Head of caudate nucleus (tissue), 42 donors: ENCODE data around the gene DGKB.

Source experiments
- DNase-seq, 42 donors: peaks; one replicate each; pipeline versions ENCODE4 v3.0.0 to v3.0.0-alpha.2; 2020 to 2021; ENCODE audit warnings: mixed read lengths in 7 of 42
- intact Hi-C: fragments of 100-400 bp; cut with DNase I; formaldehyde crosslinking; loops from one replicate; pipeline ENCODE4 v1.15.0; 2022

DGKB gene

DNA sequence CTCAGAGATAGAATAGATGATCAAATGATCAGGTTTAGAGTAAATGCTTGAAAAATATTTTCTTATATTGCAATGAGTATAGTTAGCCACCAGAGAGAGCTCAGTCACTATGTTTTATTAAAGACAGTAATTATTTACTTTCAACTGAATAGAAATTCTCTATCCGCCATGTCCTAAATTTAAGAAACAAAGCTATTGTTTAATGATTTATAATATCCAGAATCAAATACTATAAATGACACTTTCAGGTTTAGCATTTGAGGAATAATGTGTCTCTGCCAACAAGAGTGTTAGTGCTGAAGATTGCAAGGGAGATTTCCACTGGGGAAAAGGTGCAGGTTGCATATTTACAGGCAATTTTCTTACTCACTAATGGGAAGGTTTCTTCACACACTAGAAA, 184.7 kb downstream of the DGKB start:
- no peak for DNase-seq
- intact Hi-C loops, result loop anchor here (10.0 kb wide), 1 partner anchor 297 kb away; no protein-coding TSS in a partner anchor

DNA sequence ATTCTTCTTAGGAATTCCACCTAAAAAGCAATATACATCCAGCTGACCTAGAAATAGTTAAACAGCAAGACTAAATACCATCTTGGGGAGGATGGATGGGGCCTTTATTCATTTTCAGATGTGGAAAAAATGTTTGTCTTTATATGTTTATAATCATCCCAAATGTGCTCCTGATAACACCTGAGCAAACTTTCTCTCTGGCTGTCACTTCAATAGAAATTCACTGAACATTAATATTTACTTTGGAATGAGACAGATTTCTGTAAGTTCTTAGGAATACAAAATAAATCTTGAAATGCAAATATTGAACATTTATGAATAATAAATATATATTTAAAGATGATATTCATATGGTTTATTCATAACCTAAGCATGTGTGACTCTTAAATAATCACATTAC, 185.4 kb downstream of the DGKB start:
- intact Hi-C loops, result loop anchor here (10.0 kb wide), 1 partner anchor 298 kb away; no protein-coding TSS in a partner anchor
- no peak for DNase-seq

DNA sequence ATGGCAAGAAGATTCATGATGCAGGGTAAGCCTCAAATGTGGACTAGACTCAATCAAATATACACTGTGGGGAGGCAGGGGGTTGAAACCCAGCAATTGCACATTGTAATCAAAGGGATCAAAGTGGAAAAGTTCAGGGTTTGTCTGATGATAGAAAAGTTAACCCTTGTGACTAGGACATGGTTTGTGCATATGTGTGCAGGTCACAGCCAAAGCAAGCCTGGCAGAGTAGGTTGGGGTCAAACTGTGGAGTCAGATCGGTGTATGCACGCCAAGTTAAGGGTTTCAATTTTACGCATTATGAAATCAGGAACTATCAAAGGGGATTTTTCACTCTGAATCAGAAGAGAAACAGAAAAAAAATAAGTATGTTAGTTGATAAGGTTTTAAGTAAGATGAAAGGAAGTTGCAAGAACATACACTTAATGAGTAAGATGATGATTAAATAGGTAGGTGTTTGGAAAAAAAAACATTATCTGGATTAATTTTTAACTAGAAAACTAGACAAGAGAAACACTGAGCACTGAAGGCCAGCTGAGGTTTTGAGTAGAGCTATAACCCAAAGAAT, 188.3 kb downstream of the DGKB start:
- intact Hi-C loops, result loop anchor here (10.0 kb wide), 1 partner anchor 301 kb away; no protein-coding TSS in a partner anchor
- no peak for DNase-seq

DNA sequence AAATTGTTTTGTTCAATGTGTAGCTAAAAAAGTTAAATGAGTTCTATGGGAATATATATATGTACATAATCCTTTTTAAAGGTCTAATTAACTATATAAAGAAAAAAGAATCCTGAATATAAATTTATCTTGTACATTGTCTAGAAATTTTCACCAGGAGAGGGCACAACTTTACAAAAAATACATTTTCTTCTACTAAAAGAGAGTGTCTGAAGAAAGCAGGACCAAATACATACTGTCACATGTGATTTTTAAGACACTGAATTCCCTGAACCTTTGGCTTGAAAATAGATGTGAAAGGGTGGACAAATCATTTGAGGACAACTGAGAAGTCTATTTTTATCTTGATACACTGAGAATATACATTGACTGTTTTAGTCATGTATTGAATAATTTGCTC, 204.3 kb downstream of the DGKB start:
- intact Hi-C loops, result no loop called here
- DNase-seq, result no peak

DNA sequence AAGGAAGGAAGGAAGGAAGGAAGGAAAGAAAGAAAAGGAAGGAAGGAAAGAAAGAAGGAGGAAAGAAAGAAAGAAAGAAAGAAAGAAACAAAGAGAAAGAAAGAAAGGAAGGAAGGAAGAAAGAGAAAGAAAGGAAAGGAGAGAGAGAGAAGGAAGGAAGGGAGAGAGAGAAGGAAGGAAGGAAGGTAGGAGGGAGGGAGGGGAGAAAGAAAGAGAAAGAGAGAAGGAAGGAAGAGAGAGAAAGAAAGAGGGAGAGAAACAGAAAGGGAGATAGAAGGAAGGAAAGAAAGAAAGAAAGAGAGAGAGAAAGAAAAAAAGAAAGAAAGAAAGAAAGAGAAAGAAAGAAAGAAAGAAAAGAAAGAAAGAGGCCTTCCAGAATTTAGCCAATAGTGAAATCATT, 204.9 kb downstream of the DGKB start:
- intact Hi-C loops, result no loop called here
- no peak for DNase-seq

DNA sequence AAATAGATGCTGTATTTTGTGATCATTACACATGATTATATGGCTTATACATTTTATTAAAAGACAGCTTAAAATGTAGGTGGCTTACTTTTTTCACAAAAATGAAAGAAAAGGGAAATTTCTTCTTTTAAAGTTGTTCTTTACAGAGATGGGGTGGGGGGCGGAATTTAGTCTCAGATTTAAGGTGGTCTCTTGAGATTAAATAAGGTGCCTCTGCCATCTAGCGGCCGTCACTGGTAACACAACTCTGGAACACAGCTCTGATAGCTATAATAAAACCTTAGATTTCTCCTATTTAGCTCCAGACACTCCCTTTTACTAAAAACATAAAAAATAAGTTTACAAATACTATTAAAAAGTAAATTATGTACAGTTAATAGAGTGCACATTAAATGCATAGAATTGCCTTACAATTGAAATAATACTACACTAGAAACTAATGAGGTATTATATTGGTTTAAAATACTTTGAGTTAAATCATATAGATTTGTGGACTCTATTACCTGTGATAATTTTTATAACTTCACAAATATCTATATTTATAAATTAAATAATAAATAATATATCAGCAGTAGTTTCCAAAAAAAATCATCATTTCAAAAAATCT, 210.9 kb downstream of the DGKB start:
- intact Hi-C loops, result no loop called here
- peak in 41 of 42 donors; percentile 34 to 89 (median 71) for DNase-seq

DNA sequence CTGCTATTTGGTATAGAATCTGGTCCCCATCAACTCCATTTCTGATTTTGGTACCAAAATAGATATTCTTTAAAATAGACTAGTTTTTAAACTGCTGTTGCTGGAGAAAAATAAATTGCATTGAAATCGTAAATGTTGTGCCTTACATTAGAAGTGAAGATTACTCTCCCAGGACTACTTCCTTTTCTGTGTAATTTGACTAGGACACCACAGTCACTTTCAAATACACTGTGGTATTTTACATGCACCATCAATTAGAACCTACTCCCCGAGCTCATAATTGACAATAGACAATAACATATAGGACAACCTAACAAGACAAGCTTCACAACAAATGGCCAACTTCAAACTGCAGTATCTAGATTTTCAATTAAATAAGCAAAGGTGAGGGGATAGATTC, 211.5 kb downstream of the DGKB start:
- intact Hi-C loops, result no loop called here
- no peak for DNase-seq

DNA sequence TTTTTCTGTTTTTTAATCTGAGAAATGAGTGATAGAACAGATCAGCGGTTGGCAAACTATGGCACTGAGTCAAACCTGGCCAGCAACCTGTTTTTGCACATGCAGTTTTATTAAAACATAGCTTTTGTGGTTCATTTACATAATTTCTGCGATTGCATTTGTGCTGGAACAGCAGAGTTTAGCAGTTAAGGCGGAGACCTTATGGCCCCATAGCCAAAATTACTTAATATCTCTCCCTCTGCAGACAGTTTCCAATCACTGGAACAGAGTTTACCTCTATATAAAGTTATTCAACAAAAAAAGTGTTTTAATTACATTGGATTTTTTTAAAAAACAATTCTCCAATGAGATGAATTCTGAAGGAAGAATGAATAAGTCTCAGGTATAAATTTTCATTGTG, 212.1 kb downstream of the DGKB start:
- DNase-seq, result no peak
- intact Hi-C loops, result no loop called here

DNA sequence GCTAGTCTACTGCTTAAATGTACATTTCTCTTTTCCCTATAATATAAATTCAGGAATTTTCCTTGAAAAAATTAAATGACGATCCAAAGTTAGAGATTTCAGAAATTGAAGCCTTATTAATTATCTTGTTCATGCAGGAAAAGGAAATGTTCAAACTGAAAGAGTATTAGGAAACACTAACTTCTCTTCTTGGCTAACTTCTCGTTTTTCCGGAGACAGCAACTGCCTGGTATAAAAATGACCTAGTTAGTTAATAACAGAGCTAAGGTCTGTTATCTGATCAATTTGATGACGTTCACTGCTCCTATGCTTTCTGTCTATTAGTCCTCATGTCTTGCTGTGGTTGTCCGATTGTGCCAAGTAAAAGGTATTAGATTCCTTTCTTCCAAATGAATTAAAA, 212.5 kb downstream of the DGKB start:
- intact Hi-C loops, result no loop called here

DNA sequence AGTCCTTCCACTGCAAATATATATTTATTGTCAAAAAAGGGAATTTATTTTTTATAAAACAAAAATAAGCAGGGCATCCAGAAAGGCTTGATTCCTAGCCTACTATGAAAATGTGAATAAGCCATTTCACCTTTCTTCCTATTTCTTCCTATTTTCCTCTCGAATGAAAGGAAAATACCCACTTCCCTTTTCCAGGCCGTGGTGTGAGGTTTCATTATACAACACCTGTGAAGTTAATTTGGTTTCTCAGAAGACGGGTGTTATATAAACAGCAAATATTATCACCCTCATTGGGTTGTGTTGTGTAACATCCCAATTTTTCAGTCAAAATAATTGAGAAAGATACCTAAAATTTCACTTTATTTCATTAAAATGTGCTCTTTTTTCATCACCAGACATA, 214.3 kb downstream of the DGKB start:
- no peak for DNase-seq
- intact Hi-C loops, result no loop called here

More for the DNA sequence above, 212.5 kb downstream of the DGKB start:
- DNase-seq, result no peak

DNA sequence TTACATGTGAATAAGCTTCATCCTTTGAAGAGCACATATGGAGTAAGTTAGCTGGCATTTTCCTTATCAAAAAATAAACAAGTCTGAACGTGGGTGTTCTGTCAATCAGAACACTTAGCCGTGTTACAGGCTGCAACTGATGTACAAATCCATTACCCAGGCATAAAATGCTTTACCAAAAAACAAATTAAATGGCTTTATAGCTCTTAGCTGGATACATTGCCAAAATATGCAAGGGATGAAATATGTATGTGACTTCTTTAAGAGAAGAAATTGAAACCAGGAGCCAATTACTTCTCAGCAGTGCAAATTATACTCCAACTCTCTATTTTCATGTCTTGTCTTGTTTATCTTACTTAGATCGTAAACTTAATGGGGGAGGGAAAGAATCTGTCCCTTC, 214.8 kb downstream of the DGKB start:
- intact Hi-C loops, result no loop called here
- DNase-seq, result no peak

DNA sequence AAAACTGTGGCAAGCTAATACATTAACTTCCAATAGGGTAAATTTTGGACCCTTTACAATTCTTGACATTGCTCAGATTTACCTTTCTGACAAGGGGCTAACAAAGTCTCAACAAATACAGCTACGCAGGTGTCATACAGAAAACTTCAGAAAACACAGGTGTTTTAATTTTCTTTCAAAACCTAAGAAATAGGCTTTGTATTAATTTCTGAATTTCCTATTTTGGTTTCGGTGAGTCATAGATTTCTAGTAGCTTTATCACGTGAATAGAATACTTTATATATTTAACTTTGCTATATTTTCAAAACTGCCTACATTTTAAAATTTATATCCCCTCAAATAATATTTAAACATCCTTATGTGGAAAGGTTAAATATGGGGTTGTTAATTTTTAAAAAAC, 215.3 kb downstream of the DGKB start:
- DNase-seq, result no peak
- intact Hi-C loops, result no loop called here

DNA sequence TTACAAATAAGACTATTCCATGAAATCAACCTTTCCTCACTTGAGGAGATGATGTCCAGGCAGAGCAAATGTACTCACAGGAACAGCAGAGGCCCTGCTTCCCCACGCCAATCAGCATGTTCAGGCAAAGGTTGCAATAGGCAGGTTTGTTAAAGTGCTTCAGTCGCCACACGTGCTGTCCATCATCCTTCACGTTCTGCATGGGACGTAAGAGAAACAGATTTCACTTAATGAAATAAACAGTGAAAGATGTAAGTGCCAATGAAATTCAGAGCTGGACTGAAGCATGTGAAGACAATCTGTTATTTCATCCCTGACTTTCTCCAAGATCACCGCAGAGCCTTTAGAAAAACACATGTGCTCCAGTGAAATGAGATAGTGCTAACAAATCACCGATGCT, 217.4 kb downstream of the DGKB start:
- DNase-seq, result no peak
- intact Hi-C loops, result no loop called here

DNA sequence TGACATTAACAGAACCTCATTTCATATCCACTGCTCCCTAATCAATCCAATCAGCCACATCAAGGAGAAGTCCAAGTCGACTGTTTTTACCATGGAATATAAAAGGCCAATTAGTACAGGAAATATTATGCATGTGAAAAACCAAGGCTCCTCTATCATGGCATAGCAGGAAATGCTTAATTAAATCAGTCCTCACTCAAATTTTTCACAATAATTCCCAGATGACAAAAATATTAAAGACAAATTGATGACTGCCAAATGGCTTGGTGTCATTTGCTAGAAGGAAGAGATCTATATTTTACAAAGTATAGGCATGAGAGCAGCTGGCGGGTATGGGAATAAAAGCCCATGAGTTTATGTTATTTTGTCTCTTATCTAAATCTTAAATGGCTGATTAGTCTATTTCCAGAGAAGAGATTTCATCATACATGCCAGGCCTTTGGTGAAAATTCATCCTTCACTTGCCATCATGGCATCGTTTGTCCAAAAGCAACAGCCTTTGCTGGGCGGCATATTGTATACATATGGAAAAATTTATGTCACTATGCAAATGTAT, 219.6 kb downstream of the DGKB start:
- intact Hi-C loops, result no loop called here
- DNase-seq, result no peak

DNA sequence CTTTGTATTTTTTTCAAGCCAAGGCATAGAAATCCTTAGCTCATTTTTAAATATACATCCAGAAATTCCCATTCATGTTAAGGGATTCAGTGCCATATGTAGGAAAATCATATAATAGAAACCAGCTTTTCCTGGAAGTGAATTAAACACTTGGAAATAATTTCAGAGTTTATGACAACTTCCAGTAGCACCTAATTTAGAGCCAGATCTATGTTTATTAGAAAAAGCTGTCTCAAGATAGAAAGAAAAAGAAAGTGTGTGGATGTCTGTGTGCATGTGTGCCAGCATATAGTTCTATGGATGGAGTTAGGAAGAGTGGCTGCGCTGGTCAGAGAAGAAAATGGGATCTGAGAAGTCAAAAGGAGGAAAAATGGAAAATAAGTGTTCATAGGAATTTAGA, 225.7 kb downstream of the DGKB start:
- intact Hi-C loops, result no loop called here
- no peak for DNase-seq

DNA sequence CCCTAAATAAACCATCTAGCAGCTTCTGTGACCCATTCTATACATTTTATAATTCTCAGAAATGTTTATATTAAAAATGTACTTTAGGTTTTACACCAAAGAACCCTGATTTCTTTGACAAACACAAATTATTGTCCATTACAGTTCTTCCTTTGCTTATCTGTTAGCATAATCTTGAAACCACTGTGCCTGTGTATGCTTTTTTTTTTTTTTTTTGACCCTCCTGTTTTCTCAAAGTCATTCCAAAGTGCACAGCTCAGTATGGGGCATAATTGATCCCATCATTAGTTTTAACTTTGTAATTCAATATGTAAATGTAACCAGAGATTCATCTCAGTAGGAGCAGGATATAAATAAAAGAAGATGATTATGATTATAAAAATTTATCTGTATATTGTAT, 229.3 kb downstream of the DGKB start:
- intact Hi-C loops, result no loop called here
- DNase-seq, result no peak

DNA sequence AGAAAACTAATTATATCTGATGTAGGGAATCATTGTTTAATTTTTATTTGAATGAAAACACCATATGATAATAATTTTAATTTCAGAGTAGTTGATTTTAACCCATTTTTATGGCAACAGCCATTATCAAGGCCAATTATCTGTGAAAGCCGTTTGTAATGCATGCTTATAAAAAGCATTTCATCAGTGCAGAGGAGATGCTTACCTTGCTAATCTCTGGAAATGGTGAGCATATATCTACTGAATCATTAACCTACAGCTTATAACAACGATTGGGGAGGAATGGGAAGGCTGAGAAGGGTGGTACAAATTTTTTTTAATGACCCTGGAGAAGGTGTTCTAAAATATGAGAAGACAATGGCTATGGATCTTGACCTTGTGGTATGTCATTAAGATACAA, 235.6 kb downstream of the DGKB start:
- intact Hi-C loops, result no loop called here
- no peak for DNase-seq

DNA sequence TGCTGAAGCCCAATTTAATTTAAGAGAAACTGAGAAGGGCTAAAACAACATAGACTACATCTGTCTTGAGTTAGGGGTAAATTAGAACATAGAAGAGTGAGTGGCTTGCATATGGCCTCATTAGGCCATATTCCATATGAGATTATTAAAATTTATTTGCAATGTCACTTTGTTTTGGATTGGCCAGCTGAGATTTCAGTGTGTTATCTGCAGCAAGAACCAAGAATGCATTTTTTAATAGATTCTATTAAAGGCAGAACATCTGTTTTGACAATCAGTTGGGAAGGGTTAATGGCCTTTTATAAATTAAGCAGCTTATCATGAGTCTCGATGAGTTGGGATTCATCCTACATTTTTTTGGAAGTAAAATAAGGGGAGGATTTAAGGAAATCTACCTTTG, 236.2 kb downstream of the DGKB start:
- intact Hi-C loops, result no loop called here
- no peak for DNase-seq

DNA sequence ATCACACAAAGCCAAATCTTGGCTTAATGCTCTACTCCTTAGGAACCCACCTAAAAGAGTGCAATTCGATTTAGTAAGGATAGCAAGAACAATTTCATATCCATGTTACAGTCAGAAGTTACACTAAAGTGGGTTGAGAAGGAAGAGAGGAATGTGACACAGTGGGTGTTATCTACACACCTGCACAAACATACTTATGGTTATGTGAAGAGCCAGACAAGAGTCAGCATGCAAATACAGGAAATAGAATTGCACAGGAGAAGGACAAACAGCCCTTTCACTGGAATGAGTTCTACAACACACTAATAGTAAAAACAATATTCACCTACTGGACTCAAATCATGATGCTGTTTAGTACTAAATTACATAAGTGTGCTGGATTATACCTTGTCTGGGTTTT, 262.8 kb downstream of the DGKB start:
- intact Hi-C loops, result no loop called here
- DNase-seq, result no peak

DNA sequence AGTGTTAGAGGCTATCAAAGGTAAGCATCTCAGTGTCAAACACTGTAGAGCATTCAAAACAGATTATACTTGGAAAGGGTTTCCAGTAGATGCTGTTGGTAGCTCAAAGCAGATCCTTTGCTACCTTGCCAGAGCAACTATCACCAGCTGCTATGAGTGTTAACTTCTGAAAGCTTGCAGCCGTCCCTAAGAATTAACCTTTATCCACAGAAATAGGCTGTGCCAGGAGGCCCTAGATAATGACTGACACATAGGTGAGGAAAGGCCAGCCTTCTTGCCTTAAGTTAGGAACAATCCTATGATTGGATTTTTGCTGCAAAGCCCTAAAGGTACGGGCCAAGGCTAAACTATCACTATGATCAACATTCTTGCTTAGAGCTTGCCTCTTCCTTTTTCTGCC, 263.2 kb downstream of the DGKB start:
- intact Hi-C loops, result no loop called here
- DNase-seq, result no peak

DNA sequence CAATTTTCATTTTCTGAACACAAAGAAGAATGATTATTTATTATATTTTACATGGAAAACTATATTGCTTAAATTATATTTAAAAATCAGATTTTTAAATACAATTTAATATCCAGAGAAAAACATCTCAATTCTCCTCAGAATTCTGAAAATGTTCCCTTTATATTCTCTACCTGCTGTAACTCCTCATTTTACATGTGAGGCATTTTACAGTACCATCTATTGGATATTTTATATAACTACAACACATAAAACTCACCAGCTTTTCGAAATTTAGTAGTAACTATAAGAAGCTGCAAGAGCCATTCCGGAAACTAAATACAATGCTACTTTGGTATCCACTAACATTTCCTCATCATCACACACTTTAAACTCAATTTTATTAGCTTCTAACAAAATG, 264.6 kb downstream of the DGKB start:
- DNase-seq, result no peak
- intact Hi-C loops, result no loop called here
